ENCODE data around the gene TIAL1. TPM values are rescaled to one million over a fixed set of nuclear protein-coding genes. Genes with fewer than 3 reads are reported as not detected.

Gene TIAL1
- 189 TPM for total RNA-seq

GRCh38 chr10:119596537-119597404 lies at the start of gene TIAL1:
Gene TIAL1, minus strand, starts transcription at chr10:119596964. Its CDS starts 499 bp downstream, at chr10:119596465.

DNA sequence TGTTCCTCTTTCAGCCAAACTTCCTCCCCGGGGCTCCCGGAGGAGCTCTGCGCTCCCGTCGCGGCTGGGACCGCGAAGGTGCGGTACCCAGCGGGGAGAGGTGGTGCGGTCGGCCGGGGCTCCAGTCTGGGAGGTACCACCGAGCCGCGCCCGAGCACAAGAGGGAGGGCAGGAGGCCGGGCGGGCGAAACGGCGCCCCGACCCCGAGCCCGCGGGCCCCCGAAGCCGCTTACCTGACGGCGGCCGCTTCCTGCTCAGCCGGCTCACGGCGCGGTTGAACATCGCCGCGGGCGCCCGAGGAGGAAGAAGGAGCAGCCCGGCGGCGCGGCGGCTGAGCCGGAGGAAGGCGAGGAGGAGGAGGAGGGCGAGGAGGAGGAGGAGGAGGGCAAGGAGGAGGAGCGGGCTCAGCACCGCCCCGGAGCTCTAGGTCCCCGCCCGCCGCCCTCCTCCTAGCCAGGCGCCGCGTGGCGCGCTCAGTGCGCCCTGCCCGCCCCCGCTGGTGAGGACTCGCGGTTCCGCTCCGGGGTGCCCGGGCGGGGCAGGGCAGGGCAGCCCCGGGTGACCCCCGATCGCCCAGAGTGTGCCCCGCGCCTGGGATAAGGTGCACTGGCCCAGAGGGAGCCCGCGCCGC lies 54.3 kb downstream of the TIAL1 start, which contains the start of gene RGS10:
Gene RGS10 (minus strand): TSS at position 363 of the 631 bp plus-strand sequence. CDS start 81 bp downstream, at position 282.

Other genes with a start within 250 kb of the TIAL1 start
- 18.7 TPM for gene RGS10, start 54.2 kb downstream of the TIAL1 start, total RNA-seq
- gene BAG3, start 54.4 kb upstream of the TIAL1 start, total RNA-seq = 11.4 TPM
- gene INPP5F, start 129.1 kb upstream of the TIAL1 start, total RNA-seq = 69.1 TPM

Data from camera-type eye (tissue), 1 donor.